ENCODE results near the gene C5AR1.

DNA sequence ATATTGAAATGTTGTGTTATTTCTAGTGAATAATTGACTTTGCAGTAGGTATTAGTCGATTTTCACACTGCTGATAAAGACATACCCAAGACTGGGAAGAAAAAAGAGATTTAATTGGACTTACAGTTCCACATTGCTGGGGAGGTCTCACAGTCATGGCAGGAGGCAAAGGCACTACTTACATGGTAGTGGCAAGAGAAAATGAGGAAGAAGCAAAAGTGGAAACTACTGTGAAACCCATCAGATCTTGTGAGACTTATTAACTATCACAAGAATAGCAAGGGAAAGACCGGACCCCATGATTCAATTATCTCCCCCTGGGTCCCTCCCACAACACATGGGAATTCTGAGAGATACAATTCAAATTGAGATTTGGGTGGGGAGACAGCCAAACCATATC, 12.4 kb downstream of the C5AR1 start:
- TF ChIP-seq GABPA (IDR thresholded peaks at IDR 0.05; ENCODE audit: low read depth): no peak
- no peak for TF ChIP-seq REST (IDR thresholded peaks at IDR 0.05; ENCODE audit: insufficient replicate concordance, low read depth)
- TF ChIP-seq, protein P1, sequence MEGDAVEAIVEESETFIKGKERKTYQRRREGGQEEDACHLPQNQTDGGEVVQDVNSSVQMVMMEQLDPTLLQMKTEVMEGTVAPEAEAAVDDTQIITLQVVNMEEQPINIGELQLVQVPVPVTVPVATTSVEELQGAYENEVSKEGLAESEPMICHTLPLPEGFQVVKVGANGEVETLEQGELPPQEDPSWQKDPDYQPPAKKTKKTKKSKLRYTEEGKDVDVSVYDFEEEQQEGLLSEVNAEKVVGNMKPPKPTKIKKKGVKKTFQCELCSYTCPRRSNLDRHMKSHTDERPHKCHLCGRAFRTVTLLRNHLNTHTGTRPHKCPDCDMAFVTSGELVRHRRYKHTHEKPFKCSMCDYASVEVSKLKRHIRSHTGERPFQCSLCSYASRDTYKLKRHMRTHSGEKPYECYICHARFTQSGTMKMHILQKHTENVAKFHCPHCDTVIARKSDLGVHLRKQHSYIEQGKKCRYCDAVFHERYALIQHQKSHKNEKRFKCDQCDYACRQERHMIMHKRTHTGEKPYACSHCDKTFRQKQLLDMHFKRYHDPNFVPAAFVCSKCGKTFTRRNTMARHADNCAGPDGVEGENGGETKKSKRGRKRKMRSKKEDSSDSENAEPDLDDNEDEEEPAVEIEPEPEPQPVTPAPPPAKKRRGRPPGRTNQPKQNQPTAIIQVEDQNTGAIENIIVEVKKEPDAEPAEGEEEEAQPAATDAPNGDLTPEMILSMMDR (IDR thresholded peaks at IDR 0.05; ENCODE audit: insufficient read depth, low read length): no peak
- TF ChIP-seq POLR2AphosphoS5 (IDR thresholded peaks at IDR 0.05; ENCODE audit: low read depth): no peak
